WERI-Rb-1 (cell line): ENCODE measurements around the gene CAMKMT.

Experiments used
- DNase-seq: peaks from one replicate; pipeline ENCODE4 v3.0.0-alpha.2; 2020
- H3K27ac ChIP-seq: fragments of 250-450 bp; sonication (Bioruptor Pico); 2 replicates; pipeline ENCODE4 v1.5.1; 2020; ENCODE audit warnings: mild to moderate bottlenecking, moderate library complexity
- H3K27me3 ChIP-seq: fragments of 250-450 bp; sonication (Bioruptor Pico); 2 replicates; pipeline ENCODE4 v1.5.1; 2021; ENCODE audit warnings: mild to moderate bottlenecking, low read depth, moderate library complexity; ENCODE audit not compliant: insufficient read depth, severe bottlenecking
- H3K36me3 ChIP-seq: fragments of 250-450 bp; sonication (Bioruptor Pico); 2 replicates; pipeline ENCODE4 v1.5.1; 2020; ENCODE audit warnings: mild to moderate bottlenecking, moderate library complexity
- H3K4me3 ChIP-seq: 2 replicates; pipeline ENCODE4 v1.5.1; 2011; ENCODE audit warnings: low read depth, mild to moderate bottlenecking, control low read depth, low read length
- H3K9me3 ChIP-seq: fragments of 250-450 bp; sonication (Bioruptor Pico); 2 replicates; pipeline ENCODE4 v1.5.1; 2021; ENCODE audit warnings: mild to moderate bottlenecking, moderate library complexity; ENCODE audit not compliant: severe bottlenecking
- CTCF ChIP-seq: IDR thresholded peaks from 2 replicates; pipeline ENCODE4 v1.5.1; 2011; ENCODE audit warnings: low read depth, mild to moderate bottlenecking, control low read depth, inconsistent platforms, low read length

CAMKMT gene

GRCh38 chr2:44333994-44334393 lies 27.8 kb upstream of the CAMKMT start:
- H3K27ac ChIP-seq, result no peak overlapping the region
- peaks cover 61% of the 10 kb centered on the region for H3K36me3 ChIP-seq

GRCh38 chr2:44335806-44336538 lies 25.8 kb upstream of the CAMKMT start:
- no peaks in the 10 kb centered on the region for H3K9me3 ChIP-seq
- peaks cover 69% of the 10 kb centered on the region for H3K36me3 ChIP-seq
- DNase-seq, result no peak
- H3K4me3 ChIP-seq, result no peak overlapping the region
- TF ChIP-seq CTCF, result no peak
- H3K27me3 ChIP-seq, result no peaks in the 10 kb centered on the region
- H3K27ac ChIP-seq, result no peak overlapping the region

More at GRCh38 chr2:44333994-44334393, 27.8 kb upstream of the CAMKMT start:
- Histone ChIP-seq H3K27me3 (no peaks in the 10 kb centered on the region), H3K9me3 (no peaks in the 10 kb centered on the region), H3K4me3 (no peak overlapping the region)
- TF ChIP-seq CTCF, result no peak
- DNase-seq, result no peak

GRCh38 chr2:44342854-44343253 lies 18.9 kb upstream of the CAMKMT start:
- H3K4me3 ChIP-seq, result no peak overlapping the region
- no peaks in the 10 kb centered on the region for H3K27me3 ChIP-seq
- H3K27ac ChIP-seq, result no peak overlapping the region
- peaks cover 70% of the 10 kb centered on the region for H3K36me3 ChIP-seq
- TF ChIP-seq CTCF, result peak; percentile 24; the same call in 1 of the 2 replicates
- H3K9me3 ChIP-seq, result no peaks in the 10 kb centered on the region
- DNase-seq, result peak; percentile 37

- no peaks in the 10 kb centered on the region for H3K27me3 ChIP-seq
- no peak overlapping the region for H3K27ac ChIP-seq
- H3K4me3 ChIP-seq, result no peak overlapping the region
- TF ChIP-seq CTCF, result no peak
- peaks cover 30% of the 10 kb centered on the region for H3K36me3 ChIP-seq
- DNase-seq, result no peak
- H3K9me3 ChIP-seq, result no peaks in the 10 kb centered on the region
Observed at GRCh38 chr2:44347526-44347925, 14.2 kb upstream of the CAMKMT start.

GRCh38 chr2:44348400-44348799 lies 13.3 kb upstream of the CAMKMT start:
- DNase-seq, result no peak
- Histone ChIP-seq H3K36me3 (peaks cover 21% of the 10 kb centered on the region), H3K27me3 (no peaks in the 10 kb centered on the region), H3K4me3 (no peak overlapping the region), H3K27ac (no peak overlapping the region), H3K9me3 (no peaks in the 10 kb centered on the region)
- TF ChIP-seq CTCF, result no peak

- DNase-seq, result no peak
- H3K4me3 ChIP-seq, result no peak overlapping the region
- H3K27me3 ChIP-seq, result no peaks in the 10 kb centered on the region
- no peak overlapping the region for H3K27ac ChIP-seq
- peaks cover 14% of the 10 kb centered on the region for H3K36me3 ChIP-seq
- no peaks in the 10 kb centered on the region for H3K9me3 ChIP-seq
- no peak for TF ChIP-seq CTCF
Observed at GRCh38 chr2:44349506-44349905, 12.2 kb upstream of the CAMKMT start.
